GM19328 (cell line): Measurements from ENCODE around the gene RHBDF1.
A peak's percentile ranks its signal among the peaks of the same experiment; 100 is the strongest.

Source experiments
- ATAC-seq: cut with Tn5 transposase; IDR thresholded peaks from one replicate; pipeline ENCODE4 v1.9.1; 2021; ENCODE audit warnings: mild to moderate bottlenecking, moderate library complexity; ENCODE audit not compliant: unreplicated experiment

Gene RHBDF1

DNA sequence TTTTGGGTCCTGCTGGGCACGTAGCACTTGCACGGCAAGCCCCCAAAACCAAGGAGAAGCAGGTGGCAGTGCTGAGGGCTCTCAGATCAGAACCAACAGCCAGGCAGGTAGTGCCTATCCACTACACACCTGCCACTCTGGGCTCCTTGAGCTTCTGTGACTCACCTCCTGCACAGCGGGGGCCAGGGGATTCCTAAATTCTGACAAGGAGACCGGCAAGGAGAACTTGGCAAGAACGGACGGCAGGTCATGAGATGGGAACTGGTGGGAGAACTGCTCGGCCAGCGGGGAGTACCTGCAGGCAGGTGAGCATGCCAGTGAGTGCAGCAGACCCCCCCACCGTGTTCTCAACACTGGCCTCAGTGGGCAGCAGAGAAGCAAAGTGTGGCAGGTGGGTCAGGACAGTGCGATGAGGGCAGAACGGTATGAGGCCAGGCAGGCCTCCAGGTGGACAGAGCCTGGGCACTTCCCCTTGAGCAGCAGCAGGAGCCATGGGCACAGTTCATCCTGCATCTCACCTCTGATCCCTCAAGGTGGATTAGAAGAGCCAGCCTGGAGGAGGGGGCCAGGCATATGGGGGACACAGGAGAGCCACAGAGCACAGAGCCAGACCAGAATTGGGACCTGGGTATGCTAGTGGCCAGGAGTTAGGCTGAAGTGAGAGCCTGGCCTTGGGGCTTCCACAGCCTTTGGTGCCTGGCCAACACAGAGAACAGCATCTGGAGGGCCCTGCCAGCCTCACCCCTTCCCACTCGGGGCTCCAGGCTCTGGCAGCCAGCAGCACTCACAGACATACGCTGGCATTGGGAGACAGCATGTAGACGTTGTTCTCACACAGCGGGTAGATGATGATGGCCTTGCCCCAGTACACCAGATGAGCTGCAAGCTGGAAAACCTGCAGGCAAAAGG lies 20.3 kb upstream of the RHBDF1 start:
- ATAC-seq, result no peak

DNA sequence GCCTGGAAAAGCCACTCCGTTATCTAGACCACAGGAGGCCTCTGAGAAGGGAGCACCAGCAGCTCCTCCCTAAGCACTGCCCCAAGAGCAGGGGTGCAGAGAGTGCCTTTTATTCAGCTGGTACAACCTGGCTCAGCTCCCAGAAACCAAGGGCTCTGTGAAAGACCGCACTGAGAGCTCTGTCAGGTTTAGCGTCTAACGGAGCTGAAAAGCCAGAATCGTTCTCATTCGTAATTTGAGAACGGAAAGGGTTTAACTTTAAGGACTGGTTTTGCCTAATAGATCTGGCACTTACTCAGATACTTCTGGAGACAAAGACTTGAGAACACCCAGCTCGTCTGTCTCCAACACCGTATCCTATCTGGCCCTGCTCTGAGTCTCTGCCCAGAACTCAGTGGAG lies 19.1 kb upstream of the RHBDF1 start:
- no peak for ATAC-seq

GRCh38 chr16:89391-90302 lies 17.2 kb upstream of the RHBDF1 start:
- no peak for ATAC-seq

DNA sequence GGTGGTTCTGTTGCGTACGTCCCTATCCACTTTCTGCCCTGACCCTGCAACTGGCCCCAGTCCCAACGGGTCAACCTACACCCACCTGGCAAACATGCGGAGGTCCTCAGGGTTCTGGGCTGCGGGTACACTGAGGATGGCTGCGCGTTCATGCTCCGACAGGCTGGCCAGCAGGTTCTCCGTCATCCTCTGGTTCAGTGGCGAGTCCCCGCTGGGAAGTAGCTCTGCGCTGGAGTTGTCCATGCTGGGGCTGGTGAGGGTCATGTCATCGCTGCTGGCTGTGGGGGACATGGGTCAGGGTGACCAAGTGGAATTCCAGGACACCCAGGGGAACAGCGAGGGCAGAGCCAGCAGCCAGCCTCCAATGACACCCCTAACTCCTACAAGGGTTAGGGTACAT lies 16.2 kb upstream of the RHBDF1 start:
- ATAC-seq, result no peak

DNA sequence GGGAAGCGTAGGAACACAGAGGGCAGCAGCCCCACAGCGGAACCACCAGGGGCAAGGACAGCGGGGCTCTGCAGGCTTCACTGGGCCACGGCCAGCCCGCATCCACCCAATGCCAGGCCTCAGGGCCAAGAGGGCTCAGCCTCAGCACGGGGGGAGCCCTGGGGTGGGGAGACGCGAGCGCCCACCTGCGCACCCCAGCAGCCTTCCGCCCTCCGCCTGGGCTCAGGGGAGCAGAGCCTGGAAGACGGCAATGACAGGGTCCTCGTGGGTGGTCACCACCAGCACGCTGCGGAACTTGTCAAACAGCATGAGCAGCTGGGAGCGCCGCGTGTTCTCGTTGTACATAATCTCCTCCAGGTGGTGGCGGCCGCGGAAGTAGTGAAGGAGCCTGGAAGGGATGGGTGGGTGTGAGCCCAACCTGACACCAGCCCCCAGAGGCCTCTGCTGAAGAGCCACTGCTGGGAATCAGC lies 14.1 kb upstream of the RHBDF1 start:
- ATAC-seq, result no peak

DNA sequence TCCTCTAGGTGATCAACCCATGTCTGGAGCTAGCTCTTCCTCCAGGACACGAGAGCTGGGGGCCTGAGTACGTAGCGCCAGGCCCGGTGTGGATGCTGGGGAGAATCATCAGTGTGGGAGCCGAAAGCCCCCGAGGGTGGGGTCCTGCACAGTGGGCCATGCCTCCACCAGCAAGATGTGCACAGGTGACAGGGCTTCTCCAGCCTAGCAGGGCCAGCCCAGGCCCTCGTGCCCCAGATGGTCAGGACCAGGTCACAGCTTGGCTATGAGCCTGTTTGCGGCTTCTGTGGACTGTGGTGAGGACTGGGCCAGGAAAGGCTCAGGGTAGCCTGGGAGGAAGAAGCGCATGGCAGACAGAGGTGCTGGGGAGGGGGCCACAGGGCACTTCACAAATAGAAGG lies 13.4 kb upstream of the RHBDF1 start:
- ATAC-seq, result no peak

DNA sequence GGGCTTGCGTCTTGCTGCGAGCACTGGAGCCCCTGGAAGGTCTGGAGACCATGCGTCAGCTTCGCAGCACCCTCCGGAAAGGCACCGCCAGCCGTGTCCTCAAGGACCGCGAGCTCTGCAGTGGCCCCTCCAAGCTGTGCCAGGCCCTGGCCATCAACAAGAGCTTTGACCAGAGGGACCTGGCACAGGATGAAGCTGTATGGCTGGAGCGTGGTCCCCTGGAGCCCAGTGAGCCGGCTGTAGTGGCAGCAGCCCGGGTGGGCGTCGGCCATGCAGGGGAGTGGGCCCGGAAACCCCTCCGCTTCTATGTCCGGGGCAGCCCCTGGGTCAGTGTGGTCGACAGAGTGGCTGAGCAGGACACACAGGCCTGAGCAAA lies 13.0 kb upstream of the RHBDF1 start:
- no peak for ATAC-seq

DNA sequence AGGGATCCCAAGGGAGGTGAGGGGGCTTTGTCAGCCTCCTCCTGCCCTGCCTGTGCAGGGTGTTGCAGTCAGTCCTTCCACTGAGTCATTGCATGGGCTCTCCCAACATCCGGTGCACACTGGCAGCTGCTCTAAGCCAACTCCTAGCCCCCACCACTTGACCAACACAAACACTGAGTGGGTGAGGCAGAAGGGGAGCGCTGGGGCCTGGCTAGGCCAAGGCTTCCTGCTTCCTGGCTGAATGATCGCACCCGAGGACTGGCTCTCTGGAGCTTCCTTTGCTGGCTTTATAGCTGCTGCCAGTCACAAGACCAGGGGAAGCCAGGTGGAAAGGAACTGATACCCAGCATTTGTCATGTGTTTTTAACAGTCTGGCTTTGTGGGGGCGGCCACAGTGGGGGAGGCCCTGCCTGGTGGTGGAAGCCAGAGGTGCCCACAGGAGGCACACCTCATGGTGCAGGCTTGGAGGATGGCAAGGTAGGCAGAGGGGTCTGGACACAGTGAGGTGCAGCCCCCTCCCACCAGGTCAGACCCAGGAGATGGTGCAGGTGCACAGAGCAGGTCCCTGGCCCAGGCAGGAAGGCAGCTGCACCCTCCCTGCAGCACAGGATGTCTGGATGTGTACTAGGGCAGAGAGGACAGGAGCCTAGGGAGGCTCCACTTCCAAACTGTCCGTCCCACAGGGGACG lies 12.4 kb upstream of the RHBDF1 start:
- ATAC-seq, result no peak

DNA sequence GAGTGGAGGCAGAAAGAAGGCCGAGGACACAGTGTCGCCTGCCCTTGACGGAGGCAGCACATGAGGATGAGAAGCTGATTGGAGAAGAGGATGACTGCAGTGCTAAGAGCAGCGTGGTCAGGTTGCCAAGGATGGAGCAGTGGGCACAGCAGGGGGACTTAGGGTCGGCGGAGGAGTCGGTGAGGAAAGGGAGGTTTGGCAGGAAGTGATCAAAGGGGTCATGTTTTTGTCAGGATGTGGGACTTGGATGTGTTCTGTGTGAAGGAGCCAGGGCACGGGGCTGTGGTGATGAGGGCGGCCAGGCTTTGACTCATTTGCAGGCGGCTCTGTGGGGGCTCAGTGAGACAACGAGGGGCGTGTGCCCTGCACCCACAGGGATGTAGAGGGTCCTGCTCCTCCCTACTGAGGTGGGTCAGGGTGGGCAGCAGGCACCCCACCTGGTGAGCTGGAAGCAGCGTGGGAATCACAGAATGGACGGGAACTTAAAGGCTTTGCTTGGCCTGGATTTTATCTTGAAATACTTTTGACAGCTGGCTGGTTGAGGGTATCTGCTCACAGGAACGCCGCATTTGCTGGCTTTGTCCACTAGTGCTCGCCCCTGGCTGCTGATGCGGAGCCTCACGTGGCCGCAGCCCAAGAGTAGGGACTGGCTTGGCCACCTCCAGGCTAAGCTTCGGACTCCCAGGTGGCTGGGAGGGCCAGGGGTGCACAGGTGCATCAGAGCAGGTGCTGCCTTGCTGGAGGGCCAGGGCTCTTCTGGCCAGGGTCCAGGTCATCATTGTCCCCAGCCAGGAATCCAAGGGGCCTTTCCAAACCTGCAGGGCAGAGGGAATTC lies 11.6 kb upstream of the RHBDF1 start:
- no peak for ATAC-seq

- ATAC-seq, result no peak
These were observed 10.7 kb upstream of the RHBDF1 start for GRCh38 chr16:83060-83603.

DNA sequence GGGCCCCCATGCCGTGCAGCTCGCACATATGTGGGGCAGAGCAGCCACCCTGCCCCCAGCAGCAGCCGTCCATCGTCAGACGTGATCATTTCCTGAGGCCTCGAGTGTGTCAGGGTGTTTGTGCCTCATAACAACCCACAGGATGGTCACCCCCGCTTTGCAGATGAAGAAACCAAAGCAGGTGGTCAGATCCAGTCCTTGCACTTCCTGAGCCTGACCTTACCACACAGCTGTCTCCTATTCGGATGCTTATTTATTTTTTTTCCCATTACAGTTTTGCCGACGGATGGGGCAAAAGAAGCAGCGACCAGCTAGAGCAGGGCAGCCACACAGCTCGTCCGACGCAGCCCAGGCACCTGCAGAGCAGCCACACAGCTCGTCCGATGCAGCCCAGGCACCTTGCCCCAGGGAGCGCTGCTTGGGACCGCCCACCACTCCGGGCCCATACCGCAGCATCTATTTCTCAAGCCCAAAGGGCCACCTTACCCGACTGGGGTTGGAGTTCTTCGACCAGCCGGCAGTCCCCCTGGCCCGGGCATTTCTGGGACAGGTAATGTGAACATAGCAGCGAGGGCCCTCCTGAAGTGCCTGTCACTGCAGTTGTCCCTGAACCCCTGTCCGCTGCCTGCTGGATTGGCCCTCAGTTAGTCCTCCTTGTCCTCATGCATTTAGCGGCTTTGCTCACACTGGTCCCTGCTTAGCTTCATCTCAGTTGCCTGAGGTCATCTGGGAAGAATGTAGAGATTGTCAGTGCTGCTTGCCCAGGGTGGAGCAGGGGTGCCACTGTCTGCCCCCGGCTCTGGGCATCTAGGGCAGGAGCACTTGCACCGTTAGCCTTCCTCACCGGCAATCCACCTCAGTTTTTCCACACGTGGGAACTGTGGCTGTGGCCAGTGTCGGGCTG lies 7.0 kb upstream of the RHBDF1 start:
- no peak for ATAC-seq

DNA sequence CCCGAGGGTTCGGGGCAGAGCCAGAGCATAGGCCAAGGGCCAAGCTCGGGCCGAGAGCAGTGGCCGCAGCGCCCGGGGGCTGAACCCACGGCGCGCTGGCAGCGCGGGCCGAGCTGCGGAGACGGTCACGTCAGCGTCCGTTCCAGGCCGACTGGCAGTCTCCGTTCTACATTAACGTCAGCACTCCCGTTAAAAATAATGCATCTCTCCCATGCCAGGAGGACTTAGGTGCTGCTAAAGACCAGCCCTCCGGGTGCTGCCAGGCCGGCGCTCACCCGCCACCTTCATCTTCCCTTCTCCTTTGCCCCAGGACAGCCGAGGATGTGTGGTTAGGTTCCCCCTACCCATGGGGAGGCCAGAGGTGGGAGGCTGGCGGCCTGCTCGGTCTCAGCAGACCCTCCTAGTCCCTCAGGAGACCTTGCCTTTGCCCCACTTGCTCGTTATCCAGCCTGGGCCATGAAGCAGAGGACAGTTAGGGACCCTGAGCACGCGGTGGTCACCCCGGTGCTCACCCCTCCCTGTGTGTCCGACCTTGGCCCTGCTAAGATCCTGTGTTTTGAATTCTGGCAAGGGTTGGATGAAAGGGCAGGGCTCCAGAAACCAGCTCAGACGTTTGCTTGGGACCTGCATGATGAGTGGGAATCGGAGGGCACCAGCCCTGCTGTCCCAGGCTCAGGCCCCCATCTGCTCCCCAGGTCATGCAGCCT lies 6.2 kb upstream of the RHBDF1 start:
- ATAC-seq, result peak; percentile 17

- ATAC-seq, result peak; percentile 71
These were observed 5.5 kb upstream of the RHBDF1 start, which contains the start of gene MPG for GRCh38 chr16:77807-78443. Gene MPG, plus strand, starts transcription at chr16:78225. Its CDS starts 85 bp downstream, at chr16:78310.

DNA sequence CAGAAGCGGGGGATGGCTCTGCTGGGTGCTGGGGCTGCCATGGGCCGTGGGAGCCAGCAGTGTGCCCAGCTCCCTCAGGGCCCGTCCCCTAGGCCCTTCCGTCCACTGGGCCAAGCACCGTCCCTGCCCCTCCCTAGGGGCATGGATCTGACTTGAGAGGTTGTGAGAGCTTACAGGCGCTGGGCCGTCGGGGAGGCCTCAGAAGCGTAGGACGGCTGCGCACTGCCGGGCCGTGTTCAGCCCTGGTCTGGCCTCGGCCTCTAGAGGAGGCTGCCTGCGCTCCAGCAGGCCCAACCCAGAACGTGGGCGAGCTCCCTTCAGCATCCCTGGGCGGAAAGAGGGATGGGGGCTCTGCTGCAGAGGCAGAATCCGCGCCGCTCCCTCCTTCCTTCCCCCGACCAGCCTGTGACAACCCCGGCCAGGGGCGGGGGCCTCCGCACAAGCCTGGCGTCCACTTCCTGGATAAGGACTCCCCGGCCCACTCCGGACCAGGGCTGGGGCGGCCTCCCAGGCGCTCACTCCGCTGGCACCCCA lies 4.9 kb upstream of the RHBDF1 start:
- ATAC-seq, result peak; percentile 36

DNA sequence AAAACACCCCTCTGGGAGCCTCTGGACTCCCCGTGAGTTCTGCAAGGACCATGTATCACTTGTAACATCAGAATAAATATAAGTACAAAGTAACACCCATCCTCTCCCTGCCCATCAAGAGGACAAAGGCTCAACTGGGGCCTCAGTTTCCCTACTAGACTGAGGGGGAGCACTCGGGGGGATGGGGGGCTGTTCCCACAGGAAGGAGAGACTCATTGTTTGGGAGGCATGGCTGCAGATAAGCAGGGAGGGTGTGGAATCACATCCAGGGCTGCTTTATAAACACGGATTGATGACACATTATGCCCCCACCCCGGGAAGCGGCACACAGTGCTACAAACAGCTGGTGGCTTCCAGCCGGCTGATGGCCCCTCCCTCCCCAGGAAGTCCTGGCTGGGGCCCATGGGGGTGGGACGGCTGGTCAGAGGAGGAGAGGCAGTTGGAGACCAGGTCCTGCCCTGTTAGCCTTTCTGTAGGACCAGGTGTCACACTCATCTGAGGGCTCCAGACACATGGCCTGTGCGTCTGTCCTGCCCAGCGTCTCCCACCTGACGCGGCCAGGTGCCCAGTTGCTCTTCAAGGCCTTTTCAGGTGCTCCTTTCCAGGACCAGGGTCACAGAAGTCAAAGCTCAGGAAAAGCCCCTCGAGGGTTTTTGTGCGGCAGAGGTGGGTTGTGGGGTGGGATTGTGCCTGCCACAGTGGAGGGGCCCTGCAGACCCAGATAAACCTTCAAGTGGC lies 4.3 kb upstream of the RHBDF1 start:
- no peak for ATAC-seq

DNA sequence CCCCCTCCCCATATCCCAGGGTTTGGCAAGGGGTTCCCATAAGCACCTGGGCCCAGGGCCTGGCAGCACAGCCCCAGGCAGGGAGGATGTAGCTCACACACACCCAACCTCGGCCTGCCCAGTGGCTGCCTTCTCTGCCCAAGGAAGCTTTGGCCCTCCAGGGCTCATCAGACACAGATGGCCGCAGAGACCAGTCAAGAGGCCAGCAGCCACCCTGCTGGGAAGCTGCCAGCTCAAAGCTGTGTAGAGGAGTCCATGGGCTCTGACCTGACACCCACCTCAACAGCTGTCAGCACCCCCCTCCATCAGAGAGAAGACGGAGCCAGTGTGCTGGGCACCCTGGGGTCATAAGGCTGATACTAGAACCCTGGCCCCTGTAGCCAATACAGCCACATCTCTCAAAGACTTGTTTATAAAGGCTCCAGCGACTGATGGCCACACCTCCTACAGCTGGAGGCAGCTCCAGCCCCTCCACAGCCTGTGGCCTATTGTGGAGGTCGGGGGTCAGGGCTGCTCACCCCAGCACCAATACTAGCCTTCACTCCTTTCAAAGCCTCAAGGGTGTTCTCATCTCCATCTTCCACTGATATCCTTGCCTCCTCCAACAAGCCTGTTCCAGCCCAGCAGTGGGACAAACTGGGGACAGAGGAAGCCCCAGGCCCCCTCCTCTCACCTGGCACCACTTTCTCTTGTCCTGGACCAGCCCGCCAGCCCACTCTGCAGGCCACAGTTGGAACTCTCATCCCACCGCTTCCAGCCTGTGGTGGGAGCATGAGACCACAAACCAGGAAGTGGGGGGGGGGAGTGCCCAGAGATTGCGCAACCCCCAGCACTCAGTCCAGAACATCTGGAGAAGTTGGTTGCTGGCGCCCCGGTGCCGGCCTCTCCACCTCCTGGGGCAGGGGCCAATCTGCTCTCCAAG lies 3.4 kb upstream of the RHBDF1 start:
- ATAC-seq, result no peak
